NT2/D1 (cell line): Measurements from ENCODE around the gene AHDC1.

Experiments used
- SUZ12 ChIP-seq: IDR thresholded peaks from 2 replicates; pipeline ENCODE4 v1.6.1; 2011; ENCODE audit not compliant: insufficient read length, insufficient read depth; ENCODE audit errors: extremely low read depth
- YY1 ChIP-seq: IDR thresholded peaks from 2 replicates; pipeline ENCODE4 v1.6.1; 2011; ENCODE audit not compliant: insufficient read length, insufficient read depth
- ZNF274 ChIP-seq: IDR thresholded peaks from 2 replicates; pipeline ENCODE4 v1.6.1; 2011; ENCODE audit warnings: mild to moderate bottlenecking, low read depth, low read length

DNA sequence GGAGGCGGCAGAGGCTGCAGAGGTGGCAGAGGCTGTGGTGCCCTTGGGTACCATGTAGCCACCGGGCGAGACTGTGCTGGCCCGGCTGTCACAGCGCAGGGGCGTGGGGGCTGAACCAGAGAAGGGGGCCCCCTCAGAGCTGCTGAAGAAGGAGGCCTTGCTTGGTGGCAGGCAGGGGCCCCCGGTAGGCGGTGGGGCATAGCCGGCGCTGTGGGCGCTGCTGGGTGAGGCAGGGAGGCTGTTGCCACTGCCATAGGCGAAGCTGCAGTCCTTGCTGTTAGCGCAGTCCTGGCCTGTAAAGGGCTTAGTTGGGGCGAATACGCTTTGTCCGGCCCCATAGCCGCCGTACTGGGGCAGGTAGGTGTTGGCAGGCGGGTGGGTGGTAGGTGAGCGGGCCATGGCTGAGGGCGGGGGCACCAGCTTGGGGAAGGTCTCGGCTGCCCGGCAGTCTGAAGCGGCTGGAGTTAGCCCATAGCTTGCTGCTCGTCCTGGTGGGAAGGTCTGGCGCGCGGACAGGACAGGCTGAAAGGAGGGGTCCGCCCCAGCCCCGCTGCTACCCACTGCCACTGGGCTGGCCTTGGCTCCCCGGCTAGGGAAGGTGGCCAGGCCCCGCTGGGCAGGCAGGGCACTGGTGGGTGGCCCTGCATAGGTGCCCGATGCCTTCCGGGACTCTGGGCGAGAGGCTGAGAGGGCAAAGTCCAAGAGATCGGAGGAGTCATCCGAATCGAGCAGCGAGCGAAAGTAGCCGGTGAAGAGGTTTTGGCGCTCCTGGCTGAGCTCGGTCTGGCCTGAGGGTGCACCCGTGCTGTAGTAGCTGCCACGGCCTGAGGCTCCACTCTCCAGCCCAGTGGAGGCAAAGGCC lies 54.9 kb downstream of the AHDC1 start:
- no peak for TF ChIP-seq SUZ12
- TF ChIP-seq YY1, result no peak
- TF ChIP-seq ZNF274, result no peak
